ENCODE results near the gene HOXB3.

HOXB3 gene

GRCh38 chr17:48579760-48580554 is 10.1 kb downstream of the HOXB3 start:
- ATAC-seq (ENCODE audit: low read depth) (no peak), DNase-seq (ENCODE audit: low spot score in 2 of 2) (no peak)
- Mint-ChIP-seq H3K4me1 (peaks cover 12% of the 10 kb centered on the region), H3K4me3 (no peak overlapping the region), H3K27ac (no peak overlapping the region), H3K9me3 (no peaks in the 10 kb centered on the region), H3K27me3 (peaks cover 36% of the 10 kb centered on the region), H3K36me3 (peaks cover 2% of the 10 kb centered on the region)

GRCh38 chr17:48579471-48579759 is 10.6 kb downstream of the HOXB3 start:
- DNase-seq (ENCODE audit: low spot score in 2 of 2) (no peak), ATAC-seq (ENCODE audit: low read depth) (no peak)
- Mint-ChIP-seq H3K27me3 (peaks cover 33% of the 10 kb centered on the region), H3K4me3 (peak overlapping the region; percentile 88), H3K4me1 (peaks cover 10% of the 10 kb centered on the region), H3K27ac (peak overlapping the region; percentile 82), H3K36me3 (peaks cover 2% of the 10 kb centered on the region), H3K9me3 (no peaks in the 10 kb centered on the region)

GRCh38 chr17:48578616-48579470 is 11.2 kb downstream of the HOXB3 start:
- H3K4me1 Mint-ChIP-seq: peaks cover 10% of the 10 kb centered on the region
- no peaks in the 10 kb centered on the region for H3K9me3 Mint-ChIP-seq
- H3K36me3 Mint-ChIP-seq: peaks cover 2% of the 10 kb centered on the region
- ATAC-seq (ENCODE audit: low read depth): peak; percentile 53
- peak overlapping the region; percentile 88 for H3K4me3 Mint-ChIP-seq
- peak overlapping the region; percentile 82 for H3K27ac Mint-ChIP-seq
- peaks cover 28% of the 10 kb centered on the region for H3K27me3 Mint-ChIP-seq
- DNase-seq (ENCODE audit: low spot score in 2 of 2): peak in 1 of 2 donors; percentile 58

GRCh38 chr17:48577946-48578615 is 12.0 kb downstream of the HOXB3 start, which contains the start of gene HOXB4:
HOXB4 (minus strand) TSS chr17:48578350; CDS start chr17:48578319, 31 bp downstream.
- Mint-ChIP-seq H3K27me3 (peaks cover 25% of the 10 kb centered on the region), H3K4me3 (peak within 1 kb of the TSS; percentile 88), H3K27ac (peak within 1 kb of the TSS; percentile 82), H3K36me3 (peaks cover 2% of the 10 kb centered on the region), H3K9me3 (no peaks in the 10 kb centered on the region), H3K4me1 (peaks cover 10% of the 10 kb centered on the region)
- DNase-seq (ENCODE audit: low spot score in 2 of 2): no peak
- peak; percentile 63 for ATAC-seq (ENCODE audit: low read depth)

- H3K27me3 Mint-ChIP-seq: peaks cover 20% of the 10 kb centered on the region
- peak overlapping the region; percentile 38 for H3K27ac Mint-ChIP-seq
- ATAC-seq (ENCODE audit: low read depth) (no peak), DNase-seq (ENCODE audit: low spot score in 2 of 2) (no peak)
- peaks cover 2% of the 10 kb centered on the region for H3K36me3 Mint-ChIP-seq
- no peaks in the 10 kb centered on the region for H3K9me3 Mint-ChIP-seq
- H3K4me1 Mint-ChIP-seq: peaks cover 10% of the 10 kb centered on the region
- peak overlapping the region; percentile 71 for H3K4me3 Mint-ChIP-seq
These were observed 12.6 kb downstream of the HOXB3 start for GRCh38 chr17:48577330-48577945.

GRCh38 chr17:48576479-48577309 is 13.3 kb downstream of the HOXB3 start:
- Mint-ChIP-seq H3K9me3 (no peaks in the 10 kb centered on the region), H3K36me3 (peaks cover 2% of the 10 kb centered on the region), H3K27ac (no peak overlapping the region), H3K4me3 (peak overlapping the region; percentile 41), H3K4me1 (peaks cover 10% of the 10 kb centered on the region), H3K27me3 (peaks cover 18% of the 10 kb centered on the region)
- DNase-seq (ENCODE audit: low spot score in 2 of 2): no peak
- no peak for ATAC-seq (ENCODE audit: low read depth)

GRCh38 chr17:48575673-48576478 is 14.2 kb downstream of the HOXB3 start:
- peaks cover 10% of the 10 kb centered on the region for H3K4me1 Mint-ChIP-seq
- H3K27me3 Mint-ChIP-seq: peaks cover 17% of the 10 kb centered on the region
- H3K4me3 Mint-ChIP-seq: no peak overlapping the region
- ATAC-seq (ENCODE audit: low read depth) (peak; percentile 37), DNase-seq (ENCODE audit: low spot score in 2 of 2) (no peak)
- peaks cover 2% of the 10 kb centered on the region for H3K36me3 Mint-ChIP-seq
- no peaks in the 10 kb centered on the region for H3K9me3 Mint-ChIP-seq
- H3K27ac Mint-ChIP-seq: no peak overlapping the region

GRCh38 chr17:48575066-48575582 is 14.9 kb downstream of the HOXB3 start:
- DNase-seq (ENCODE audit: low spot score in 2 of 2): no peak

GRCh38 chr17:48574505-48575065 is 15.5 kb downstream of the HOXB3 start:
- Mint-ChIP-seq H3K4me1 (peaks cover 10% of the 10 kb centered on the region), H3K4me3 (no peak overlapping the region), H3K9me3 (no peaks in the 10 kb centered on the region), H3K36me3 (peaks cover 2% of the 10 kb centered on the region), H3K27ac (no peak overlapping the region), H3K27me3 (peaks cover 14% of the 10 kb centered on the region)
- DNase-seq (ENCODE audit: low spot score in 2 of 2) (no peak), ATAC-seq (ENCODE audit: low read depth) (no peak)

More at GRCh38 chr17:48575066-48575582, 14.9 kb downstream of the HOXB3 start:
- Mint-ChIP-seq H3K36me3 (peaks cover 2% of the 10 kb centered on the region), H3K27me3 (peaks cover 17% of the 10 kb centered on the region), H3K27ac (no peak overlapping the region), H3K4me1 (peaks cover 10% of the 10 kb centered on the region), H3K9me3 (no peaks in the 10 kb centered on the region), H3K4me3 (no peak overlapping the region)
- no peak for ATAC-seq (ENCODE audit: low read depth)

GRCh38 chr17:48571826-48572417 is 18.1 kb downstream of the HOXB3 start:
- Mint-ChIP-seq H3K27me3 (peaks cover 8% of the 10 kb centered on the region), H3K27ac (no peak overlapping the region), H3K4me1 (peaks cover 5% of the 10 kb centered on the region), H3K9me3 (no peaks in the 10 kb centered on the region), H3K4me3 (no peak overlapping the region), H3K36me3 (no peaks in the 10 kb centered on the region)
- no peak for DNase-seq (ENCODE audit: low spot score in 2 of 2)
- ATAC-seq (ENCODE audit: low read depth): no peak

- ATAC-seq (ENCODE audit: low read depth) (no peak), DNase-seq (ENCODE audit: low spot score in 2 of 2) (no peak)
- H3K4me1 Mint-ChIP-seq: peaks cover 3% of the 10 kb centered on the region
- H3K36me3 Mint-ChIP-seq: no peaks in the 10 kb centered on the region
- H3K27ac Mint-ChIP-seq: no peak overlapping the region
- H3K4me3 Mint-ChIP-seq: no peak overlapping the region
- no peaks in the 10 kb centered on the region for H3K9me3 Mint-ChIP-seq
- H3K27me3 Mint-ChIP-seq: peaks cover 8% of the 10 kb centered on the region
These were observed 18.8 kb downstream of the HOXB3 start for GRCh38 chr17:48571024-48571818.

Data from memory B cell (primary cell).